GM12873 (cell line): ENCODE results near the gene PRSS8.

Experiments
- TF ChIP-seq, protein P1 (sequence below): IDR thresholded peaks from 2 replicates; pipeline ENCODE4 v1.5.1; 2012; ENCODE audit warnings: low read depth, mild to moderate bottlenecking, moderate library complexity, low read length, control low read depth; ENCODE audit not compliant: insufficient read depth; ENCODE audit errors: missing control alignments

The PRSS8 gene

DNA sequence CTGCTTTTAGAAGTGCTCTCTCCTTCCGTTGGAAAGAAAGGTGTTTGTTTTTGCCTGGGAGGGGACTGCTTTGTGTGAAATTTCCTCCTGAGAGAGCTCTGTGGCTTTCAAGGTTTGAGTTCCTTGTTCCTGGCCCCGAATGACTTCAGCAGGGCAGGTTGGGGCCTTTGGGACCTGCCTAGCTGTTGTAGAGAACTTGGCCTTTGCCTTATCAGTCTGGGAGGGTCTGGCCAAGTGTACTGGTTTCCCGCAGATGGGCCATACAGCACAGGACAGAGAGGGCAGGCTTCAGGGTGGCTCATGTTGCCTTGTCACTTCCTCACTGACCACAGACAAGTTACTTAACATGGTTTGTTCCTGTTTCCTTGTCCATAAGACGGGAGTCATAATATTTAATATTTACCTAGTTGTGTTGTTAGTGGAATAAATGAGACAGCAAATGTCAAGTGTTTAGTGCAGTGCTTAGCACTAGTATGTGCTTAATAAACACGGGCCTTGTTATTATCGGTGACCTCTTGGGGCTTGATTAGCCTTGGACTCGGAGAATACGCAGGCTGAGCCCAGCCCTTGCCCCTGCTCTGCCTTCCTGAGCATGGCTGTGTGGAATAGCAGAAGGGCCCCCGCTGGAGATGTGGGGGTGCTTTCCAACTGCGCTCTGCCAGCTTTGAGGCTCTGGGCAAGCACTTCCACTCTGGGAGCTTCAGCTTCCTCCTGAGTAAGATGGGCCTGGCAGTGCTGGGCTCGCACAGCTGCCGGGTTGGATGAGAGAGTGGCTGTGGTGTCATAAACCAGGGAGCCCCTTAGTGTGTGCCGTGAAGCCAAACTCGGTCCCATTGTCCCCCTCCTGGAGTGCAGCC lies 6.6 kb downstream of the PRSS8 start:
- TF ChIP-seq, protein P1, sequence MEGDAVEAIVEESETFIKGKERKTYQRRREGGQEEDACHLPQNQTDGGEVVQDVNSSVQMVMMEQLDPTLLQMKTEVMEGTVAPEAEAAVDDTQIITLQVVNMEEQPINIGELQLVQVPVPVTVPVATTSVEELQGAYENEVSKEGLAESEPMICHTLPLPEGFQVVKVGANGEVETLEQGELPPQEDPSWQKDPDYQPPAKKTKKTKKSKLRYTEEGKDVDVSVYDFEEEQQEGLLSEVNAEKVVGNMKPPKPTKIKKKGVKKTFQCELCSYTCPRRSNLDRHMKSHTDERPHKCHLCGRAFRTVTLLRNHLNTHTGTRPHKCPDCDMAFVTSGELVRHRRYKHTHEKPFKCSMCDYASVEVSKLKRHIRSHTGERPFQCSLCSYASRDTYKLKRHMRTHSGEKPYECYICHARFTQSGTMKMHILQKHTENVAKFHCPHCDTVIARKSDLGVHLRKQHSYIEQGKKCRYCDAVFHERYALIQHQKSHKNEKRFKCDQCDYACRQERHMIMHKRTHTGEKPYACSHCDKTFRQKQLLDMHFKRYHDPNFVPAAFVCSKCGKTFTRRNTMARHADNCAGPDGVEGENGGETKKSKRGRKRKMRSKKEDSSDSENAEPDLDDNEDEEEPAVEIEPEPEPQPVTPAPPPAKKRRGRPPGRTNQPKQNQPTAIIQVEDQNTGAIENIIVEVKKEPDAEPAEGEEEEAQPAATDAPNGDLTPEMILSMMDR: no peak

DNA sequence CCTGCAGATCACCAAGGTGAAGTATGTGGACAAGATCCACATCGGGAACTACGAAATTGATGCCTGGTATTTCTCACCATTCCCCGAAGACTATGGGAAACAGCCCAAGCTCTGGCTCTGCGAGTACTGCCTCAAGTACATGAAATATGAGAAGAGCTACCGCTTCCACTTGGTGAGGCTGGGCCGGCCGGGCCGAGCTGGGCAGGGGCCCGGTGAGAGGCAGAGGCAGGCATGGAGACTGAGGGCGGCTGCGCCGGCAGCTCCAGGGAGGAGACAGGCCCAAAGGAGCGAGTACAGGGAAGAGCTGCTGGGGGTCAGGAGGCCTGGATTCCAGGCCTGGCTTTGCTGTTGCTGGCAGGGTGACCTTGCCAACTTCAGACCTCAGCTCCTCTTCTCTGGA lies 8.3 kb downstream of the PRSS8 start:
- TF ChIP-seq, protein P1: no peak

DNA sequence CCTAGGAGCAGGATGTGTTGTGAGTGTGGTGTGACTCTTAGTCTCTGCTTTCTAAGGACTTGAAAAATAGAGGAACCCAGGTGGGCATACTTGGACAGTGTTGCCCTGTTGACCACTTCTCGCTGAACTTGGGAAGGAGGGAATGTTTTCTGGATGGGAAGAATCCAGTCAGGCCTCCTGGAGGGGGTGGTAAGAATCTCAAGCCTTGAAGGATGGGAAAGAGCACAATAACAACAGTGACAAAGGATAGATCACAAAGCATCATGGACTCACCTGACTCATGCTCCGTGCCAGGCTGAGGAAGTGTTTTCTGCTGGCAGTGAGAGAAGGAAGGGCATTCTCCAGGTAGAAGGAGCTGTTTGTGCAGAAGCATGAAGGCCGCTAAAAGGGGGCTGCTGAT lies 9.7 kb downstream of the PRSS8 start:
- TF ChIP-seq, protein P1: no peak

DNA sequence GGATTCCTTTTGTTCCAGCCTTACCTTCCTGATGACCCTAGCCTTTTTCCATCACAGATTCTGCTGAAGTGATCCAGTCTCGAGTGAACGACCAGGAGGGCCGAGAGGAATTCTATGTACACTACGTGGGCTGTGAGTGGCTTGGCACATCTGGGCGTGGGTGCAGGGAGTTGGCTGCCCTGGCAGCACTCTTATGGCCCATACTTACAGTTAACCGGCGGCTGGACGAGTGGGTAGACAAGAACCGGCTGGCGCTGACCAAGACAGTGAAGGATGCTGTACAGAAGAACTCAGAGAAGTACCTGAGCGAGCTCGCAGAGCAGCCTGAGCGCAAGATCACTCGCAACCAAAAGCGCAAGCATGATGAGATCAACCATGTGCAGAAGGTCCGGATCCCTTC lies 15.4 kb downstream of the PRSS8 start:
- TF ChIP-seq, protein P1: no peak

DNA sequence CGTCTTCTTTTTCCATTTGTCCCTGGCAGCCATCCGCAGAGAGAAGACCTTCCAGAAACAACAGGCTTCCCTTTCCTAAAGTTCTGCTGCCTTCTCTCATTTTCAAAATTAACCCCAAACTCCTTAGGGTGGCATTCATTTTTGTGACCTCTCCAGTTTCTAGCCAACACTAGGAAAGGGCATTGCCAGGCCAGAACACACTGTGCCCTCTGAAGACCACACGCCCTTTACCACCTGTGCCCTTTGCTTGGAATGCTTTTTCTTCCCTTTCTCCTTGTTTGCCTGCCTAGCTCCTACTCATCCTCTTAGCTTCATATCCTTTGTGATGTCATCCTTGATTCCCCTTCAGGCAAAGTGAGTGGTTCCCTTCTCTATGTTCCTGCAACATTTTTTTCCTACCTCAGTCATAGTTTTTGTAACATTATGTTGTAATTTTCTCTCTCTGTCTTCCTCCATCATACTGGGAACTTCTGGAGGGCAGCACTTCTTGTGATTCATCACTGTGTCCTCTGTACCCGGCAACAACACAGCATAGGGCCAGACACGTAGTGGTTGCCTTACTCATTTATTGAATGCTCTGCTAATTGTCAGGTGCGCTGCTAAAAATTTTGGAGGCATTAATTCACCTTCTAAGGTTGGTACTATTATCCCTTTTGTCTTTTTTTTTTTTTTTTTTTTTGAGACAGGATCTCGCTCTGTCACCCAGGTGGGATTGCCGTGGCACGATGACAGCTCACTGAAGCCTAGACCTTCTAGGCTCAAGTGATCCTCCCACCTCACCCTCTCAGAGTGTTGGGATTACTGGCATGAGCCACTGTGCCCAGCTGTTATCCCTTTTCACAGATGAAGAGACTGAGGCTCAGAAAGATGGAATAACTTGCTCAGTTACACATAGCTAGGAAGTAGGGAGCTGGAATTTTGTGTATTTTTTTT lies 17.0 kb downstream of the PRSS8 start:
- TF ChIP-seq, protein P1: no peak

DNA sequence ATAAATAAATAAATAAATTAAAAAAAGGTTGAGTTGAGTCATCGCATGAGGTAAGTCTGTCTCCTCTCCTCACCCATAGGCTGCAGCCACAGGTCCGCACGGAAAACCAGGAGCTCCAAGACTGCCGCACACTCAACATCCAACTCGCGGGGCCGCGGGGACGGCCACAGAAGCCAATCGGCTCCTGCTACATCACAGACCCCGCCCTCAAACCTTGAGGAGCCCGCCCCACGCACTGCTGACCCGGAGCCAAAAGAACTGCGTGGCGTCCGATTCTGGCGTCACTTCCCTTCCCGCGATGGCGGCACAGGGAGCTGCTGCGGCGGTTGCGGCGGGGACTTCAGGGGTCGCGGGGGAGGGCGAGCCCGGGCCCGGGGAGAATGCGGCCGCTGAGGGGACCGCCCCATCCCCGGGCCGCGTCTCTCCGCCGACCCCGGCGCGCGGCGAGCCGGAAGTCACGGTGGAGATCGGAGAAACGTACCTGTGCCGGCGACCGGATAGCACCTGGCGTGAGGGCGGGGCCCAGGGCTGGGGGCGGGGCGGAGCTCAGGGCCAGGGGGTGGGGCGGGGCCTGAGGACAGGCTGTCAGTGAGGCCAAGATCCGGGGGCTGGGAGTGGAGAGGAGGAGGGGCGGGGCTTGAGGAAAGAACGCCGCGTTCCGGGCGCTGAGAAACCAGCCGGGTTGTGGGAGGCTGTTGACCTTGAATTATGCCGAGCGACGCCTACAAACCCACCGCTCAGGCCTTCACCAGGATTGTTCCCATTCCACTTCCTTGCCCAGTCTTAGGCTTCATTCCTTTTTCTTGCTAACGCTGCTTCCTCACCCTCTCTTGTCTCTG lies 17.9 kb downstream of the PRSS8 start, which contains the start of gene KAT8:
Gene KAT8 (plus strand): TSS at position 281 of the 839 bp plus-strand sequence. CDS start 18 bp downstream, at position 299.
- TF ChIP-seq, protein P1: no peak

DNA sequence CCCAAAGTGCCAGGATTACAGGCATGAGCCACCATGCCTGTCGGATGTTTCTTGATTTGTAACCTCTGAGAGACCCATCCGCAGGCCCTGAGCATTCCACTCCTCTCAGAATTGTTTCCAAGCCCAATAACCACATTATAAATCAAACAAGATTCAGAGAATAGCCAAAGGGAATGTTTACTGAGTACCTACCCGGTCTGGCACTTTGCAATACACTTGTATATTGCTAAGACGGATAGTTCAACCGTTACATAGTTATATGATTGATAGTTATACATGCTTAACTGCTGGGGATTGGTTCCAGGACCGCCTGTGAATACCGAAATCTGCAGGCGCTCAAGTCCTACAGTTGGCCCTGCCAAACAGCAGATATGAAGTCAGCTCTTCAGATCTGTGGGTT lies 21.1 kb downstream of the PRSS8 start:
- TF ChIP-seq, protein P1: no peak
